ENCODE measurements around the gene CA5A.

CA5A gene

GRCh38 chr16:87854053-87854906, 82.0 kb downstream of the CA5A start:
- DNase-seq (ENCODE audit: extremely low read depth in 1 of 2, low read depth in 1 of 2): no peak

DNA sequence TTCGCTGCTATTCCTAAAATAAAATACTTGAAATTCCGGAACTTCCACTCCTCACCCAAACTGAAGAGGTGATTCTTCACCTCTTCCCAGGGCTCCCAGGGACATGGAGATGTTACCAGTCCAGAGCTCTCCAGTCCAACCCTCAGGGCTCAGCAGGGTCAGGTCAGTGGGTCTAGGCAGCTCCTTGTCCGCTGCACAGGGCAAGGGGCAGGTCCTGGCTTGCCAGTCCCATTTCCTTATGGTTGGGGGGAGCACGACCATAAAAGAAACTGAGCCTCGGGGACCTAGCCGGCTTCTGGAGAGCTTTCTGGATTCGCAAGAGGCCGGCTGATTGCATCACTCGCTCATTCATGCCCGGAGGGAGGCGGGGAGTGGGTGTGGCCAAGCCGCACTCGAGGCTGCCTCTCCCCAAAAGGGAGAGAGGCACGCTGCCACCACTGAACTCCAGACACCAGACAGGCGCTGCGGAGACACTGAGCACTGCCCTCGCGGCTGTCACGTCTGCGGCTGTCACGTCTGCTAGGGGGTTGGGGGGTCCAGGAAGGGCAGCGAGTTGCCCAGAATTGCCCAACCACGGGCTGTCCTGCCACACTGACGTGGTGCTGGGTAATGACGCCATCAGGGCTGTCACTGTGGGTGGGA, 82.8 kb downstream of the CA5A start:
- DNase-seq (ENCODE audit: extremely low read depth in 1 of 2, low read depth in 1 of 2): peak; percentile 77 to 89

DNA sequence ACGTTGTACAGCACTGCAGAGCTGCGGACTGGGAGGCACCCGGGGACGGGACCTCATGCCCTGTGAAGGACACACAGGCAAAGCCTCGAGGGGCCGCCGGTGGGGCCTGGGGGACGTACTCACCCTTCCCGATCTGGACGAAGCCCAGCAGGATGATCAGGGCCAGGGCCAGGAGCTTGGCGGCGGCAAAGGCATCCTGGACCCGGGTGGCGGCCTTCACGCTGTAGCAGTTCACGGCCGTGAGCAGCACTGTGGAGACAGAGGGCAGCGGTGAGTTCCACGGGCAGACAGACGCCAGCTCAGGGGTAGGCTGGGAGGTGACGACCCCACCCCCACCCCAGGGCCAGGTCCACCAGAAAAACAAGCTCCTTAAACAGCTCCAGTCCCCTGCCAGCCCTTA, 84.7 kb downstream of the CA5A start:
- DNase-seq (ENCODE audit: extremely low read depth in 1 of 2, low read depth in 1 of 2): no peak

GRCh38 chr16:87851141-87851587, 85.2 kb downstream of the CA5A start:
- DNase-seq (ENCODE audit: extremely low read depth in 1 of 2, low read depth in 1 of 2): no peak

DNA sequence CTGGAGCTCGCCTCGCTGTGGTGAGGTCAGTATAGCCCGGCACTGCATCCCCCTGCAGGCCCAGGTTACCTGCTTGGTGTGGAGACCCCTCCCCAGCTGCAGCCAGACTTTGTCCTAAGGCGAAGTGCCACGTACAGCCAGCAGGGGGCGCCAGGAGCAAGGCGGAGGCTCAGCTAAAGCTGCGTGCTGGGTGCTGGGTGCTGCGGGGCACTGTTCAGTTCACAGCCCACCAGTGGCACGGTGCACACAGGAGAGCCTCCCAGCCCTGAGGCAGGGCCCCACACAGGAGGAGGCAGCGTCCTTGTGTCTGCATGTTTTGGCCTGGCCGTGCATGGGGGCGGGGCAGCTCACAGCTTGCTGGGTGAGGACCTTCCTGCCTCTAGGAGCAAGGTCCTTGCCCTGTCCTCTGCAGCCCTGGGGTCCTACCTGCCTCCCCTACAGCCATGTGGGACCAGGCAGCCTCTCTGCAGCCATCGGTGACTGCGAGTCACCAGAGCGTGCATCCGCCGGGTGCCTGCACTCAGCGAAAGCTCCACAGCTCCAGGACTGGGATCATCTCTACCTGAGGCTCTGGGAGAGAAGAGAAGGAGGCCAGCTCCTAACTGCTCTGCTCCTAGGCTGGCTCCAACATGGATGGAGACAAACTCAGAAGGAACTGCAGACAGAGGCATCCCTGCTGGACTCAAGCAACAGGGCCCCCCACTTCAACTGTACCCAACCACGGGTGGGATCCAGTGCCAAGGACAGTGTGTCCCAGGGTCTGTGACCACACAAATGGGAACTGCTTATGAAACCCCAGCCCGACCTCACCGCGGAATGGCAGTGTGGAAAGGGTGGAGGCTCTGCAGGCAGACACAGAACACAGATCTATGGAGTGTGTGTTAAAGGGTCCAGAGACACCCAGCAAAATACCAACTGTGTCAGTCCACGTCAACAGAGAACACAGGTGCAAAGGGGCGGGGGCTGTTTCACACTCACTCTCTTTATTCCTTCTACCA, 86.0 kb downstream of the CA5A start:
- DNase-seq (ENCODE audit: extremely low read depth in 1 of 2, low read depth in 1 of 2): no peak

- DNase-seq (ENCODE audit: extremely low read depth in 1 of 2, low read depth in 1 of 2): no peak
Measured at GRCh38 chr16:87849419-87850008, 86.8 kb downstream of the CA5A start.

DNA sequence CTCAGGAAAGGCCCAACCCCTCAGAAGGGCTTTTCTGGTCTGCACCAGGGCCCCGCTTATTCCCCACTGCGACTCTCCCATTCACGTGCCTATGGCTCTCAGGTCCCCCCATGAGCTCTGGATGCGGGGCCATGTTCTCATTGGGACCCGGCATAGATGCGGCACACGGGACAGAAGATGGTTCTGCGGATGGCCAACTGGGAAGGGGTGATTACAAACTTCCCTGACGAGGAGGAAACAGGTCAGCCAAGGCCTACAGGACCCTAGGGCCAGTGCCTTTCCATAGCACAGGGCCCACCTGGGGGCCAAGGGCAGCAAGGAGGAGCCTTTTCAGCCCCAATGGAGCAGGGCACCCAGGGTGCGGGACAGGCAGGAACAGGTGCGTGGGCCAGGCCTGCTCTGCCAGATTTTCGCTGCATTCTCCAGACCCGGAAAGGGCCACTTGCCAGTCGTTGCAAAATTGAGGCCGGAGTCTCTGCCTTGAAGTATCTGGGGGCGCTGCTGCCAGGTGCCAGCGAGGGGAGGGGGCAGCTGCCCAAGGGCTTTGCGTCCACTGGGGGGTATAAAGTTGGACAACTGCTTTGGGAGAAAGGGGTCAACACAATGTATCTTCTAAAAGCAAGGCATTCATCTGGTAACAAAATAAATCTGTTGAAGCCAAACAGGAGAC, 87.5 kb downstream of the CA5A start:
- DNase-seq (ENCODE audit: extremely low read depth in 1 of 2, low read depth in 1 of 2): no peak

DNA sequence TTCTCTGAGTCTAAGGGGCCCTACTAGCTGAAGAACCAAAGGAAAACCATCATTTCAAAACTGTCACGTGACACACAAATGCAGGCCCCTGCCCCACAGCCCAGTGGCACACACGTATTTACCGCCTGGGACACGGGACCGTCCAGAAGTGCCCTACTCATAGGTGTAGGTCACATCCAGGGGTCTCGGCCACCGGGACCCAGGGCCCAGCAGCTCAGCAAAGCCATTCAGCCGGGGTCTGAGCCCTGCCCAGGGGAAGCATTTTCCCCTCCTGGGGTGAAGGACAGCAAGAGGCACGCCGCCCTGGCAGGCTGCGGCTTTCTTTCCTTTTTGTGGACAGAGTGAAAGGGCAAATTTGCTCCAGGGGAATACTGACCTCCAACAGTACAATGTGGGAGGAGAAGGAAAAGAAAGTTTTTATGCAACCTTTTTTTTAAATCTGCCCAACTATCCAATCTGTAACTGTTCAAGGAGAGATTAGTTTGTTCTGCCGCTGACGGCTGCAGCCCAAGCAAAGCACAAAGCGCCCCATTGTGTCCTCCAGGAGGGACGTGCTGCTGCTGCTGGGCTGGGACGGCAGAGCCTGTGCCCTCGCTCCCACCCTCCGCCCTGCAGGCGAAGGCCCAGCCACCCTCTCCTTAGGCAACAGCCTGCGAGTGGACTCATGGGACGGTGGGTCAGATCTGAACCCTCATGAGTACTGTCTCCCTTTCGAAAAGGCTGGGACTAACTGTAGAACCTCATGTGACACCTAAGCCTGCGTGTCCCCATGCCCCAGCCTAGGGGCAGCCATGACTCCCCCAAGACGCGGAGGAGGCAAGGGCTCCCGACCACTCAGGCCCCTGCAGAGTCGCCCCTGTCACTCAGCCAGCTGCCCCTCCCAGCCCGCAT, 88.3 kb downstream of the CA5A start:
- no peak for DNase-seq (ENCODE audit: extremely low read depth in 1 of 2, low read depth in 1 of 2)

DNA sequence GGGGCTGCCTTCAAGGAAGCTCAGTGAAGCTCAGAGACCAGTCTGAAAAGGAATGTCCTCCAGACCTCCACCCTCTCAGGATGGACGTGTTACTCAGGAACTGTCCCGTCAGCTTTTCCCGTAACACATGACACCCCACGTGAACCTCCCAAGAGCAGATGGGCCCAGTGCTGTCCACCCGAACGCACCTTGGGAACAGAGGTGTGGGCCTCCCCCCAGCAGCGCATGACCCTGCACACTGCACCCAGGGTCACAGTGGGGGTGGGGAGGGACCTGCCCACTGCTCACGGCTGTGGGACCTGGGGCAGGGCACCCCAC, 88.9 kb downstream of the CA5A start:
- no peak for DNase-seq (ENCODE audit: extremely low read depth in 1 of 2, low read depth in 1 of 2)

- no peak for DNase-seq (ENCODE audit: extremely low read depth in 1 of 2, low read depth in 1 of 2)
Measured at GRCh38 chr16:87846705-87847466, 89.4 kb downstream of the CA5A start.

- no peak for DNase-seq (ENCODE audit: extremely low read depth in 1 of 2, low read depth in 1 of 2)
Measured at GRCh38 chr16:87845807-87846619, 90.3 kb downstream of the CA5A start.

- no peak for DNase-seq (ENCODE audit: extremely low read depth in 1 of 2, low read depth in 1 of 2)
Measured at GRCh38 chr16:87845213-87845612, 91.1 kb downstream of the CA5A start.

DNA sequence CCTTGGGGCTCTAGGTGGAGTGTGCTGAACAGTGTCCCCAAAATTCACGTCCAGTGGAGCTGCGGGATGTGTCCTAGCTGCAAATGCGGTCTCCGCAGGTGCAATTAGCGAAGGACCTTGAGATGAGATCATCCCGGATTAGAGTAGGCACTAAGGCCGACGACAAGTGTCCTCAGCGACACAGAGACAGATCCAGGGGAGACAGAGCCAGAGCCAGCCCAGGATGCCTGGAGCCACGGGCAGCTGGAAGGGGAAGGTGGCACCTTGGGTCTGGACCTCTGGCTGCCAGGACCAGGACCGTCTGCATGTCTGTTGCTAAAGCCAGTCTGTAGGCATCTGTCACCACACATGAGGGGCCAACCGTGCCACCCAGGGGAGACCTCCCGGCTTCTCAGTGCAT, 91.5 kb downstream of the CA5A start:
- no peak for DNase-seq (ENCODE audit: extremely low read depth in 1 of 2, low read depth in 1 of 2)

DNA sequence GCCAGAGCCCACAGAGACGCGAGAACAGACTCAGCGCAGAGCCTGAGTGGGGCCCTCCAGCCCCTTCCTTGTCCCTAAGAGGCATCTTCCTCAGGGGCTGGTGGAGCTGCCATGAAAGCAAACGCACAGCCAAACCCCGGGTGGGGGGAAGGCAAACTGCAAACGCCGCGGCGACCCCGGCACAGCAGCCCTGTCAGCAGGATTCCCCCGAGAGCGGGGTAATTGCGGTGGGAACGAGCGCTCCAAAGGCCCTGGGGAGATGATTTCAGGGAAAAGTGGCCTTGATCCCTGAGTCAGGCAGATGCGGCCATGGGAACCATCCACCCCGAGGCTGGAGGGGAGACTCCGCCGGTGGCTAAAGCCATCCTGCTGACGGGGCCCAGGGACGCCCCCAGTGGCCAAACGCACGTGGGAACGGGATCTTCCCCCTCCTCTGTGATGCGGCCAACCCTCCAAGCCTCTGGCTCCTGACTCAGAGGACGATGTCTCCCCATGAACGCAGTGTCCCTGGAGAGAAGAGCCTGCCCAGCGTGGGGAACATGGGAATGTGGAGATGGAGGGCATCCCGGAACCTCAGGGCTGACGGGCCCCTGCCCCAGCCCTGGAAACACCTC, 92.1 kb downstream of the CA5A start:
- DNase-seq (ENCODE audit: extremely low read depth in 1 of 2, low read depth in 1 of 2): no peak

DNA sequence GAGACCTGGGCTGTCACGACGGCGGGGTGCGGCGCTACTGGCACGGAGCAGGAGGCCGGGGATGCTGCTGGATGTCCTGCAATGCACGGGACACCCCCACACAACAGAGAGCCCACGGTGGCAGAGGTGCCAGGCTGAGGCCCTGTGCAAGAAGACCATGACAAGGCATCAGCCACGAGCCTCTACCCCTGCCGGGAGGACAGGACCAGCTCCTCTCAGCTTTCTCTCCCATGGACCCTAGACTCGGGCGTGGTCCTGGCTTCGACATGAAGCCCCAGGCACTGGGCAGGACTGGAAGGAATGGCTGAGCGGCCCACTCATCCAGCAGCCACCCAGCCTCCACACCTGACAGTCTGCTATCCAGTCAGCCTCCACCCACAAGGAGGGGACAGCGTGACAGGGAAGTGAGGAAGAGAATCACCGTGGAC, 92.6 kb downstream of the CA5A start:
- no peak for DNase-seq (ENCODE audit: extremely low read depth in 1 of 2, low read depth in 1 of 2)

GRCh38 chr16:87842209-87842869, 94.0 kb downstream of the CA5A start:
- DNase-seq (ENCODE audit: extremely low read depth in 1 of 2, low read depth in 1 of 2): no peak

All from stimulated activated CD8-positive, alpha-beta memory T cell treated with anti-CD3 and anti-CD28 coated beads, Interleukin-7, amount 100 ng/mL, for 48 hours (primary cell).